IMR-90 (cell line): ENCODE data around the gene MECP2.

Source experiments
- MAFK ChIP-seq: IDR thresholded peaks from 2 replicates; pipeline ENCODE4 v1.6.1; 2012; ENCODE audit warnings: low read depth, low read length, improper control_type of control experiment
- MAZ ChIP-seq: IDR thresholded peaks from 2 replicates; pipeline ENCODE4 v1.6.1; 2012; ENCODE audit warnings: low read depth, mild to moderate bottlenecking, low read length, improper control_type of control experiment, moderate library complexity, borderline replicate concordance
- MXI1 ChIP-seq: IDR thresholded peaks from 2 replicates; pipeline ENCODE4 v1.6.1; 2012; ENCODE audit warnings: low read depth, mild to moderate bottlenecking, low read length, moderate library complexity, borderline replicate concordance
- NFE2L2 ChIP-seq: fragments of 150-350 bp; IDR thresholded peaks from 2 replicates; pipeline ENCODE4 v1.6.1; 2016; ENCODE audit warnings: low read depth, mild to moderate bottlenecking, low read length
- POLR2A ChIP-seq: IDR thresholded peaks from 2 replicates; pipeline ENCODE4 v1.6.1; 2012; ENCODE audit warnings: mild to moderate bottlenecking, low read depth, low read length
- RAD21 ChIP-seq: IDR thresholded peaks from 2 replicates; pipeline ENCODE4 v1.6.1; 2012; ENCODE audit warnings: low read length, improper control_type of control experiment
- RCOR1 ChIP-seq: IDR thresholded peaks from 2 replicates; pipeline ENCODE4 v1.6.1; 2012; ENCODE audit warnings: mild to moderate bottlenecking, low read length, improper control_type of control experiment; ENCODE audit not compliant: insufficient replicate concordance
- RFX5 ChIP-seq: IDR thresholded peaks from 2 replicates; pipeline ENCODE4 v1.8.0; 2012; ENCODE audit warnings: low read depth, mild to moderate bottlenecking, low read length, moderate library complexity
- SMC3 ChIP-seq: fragments of 150-350 bp; IDR thresholded peaks from 2 replicates; pipeline ENCODE4 v1.6.1; 2016; ENCODE audit warnings: low read depth, mild to moderate bottlenecking, antibody characterized with exemption, low read length, moderate library complexity
- TF ChIP-seq, protein P1 (sequence below): conservative IDR thresholded peaks from 2 replicates; pipeline ENCODE4 v1.5.1; 2012; ENCODE audit warnings: mild to moderate bottlenecking, low read depth, low read length, improper control_type of control experiment
- TF ChIP-seq, protein P2 (sequence below): fragments of 150-350 bp; IDR thresholded peaks from 2 replicates; pipeline ENCODE4 v1.6.1; 2016; ENCODE audit warnings: low read depth, mild to moderate bottlenecking, low read length, moderate library complexity, borderline replicate concordance
- TF ChIP-seq, protein P3 (sequence below): fragments of 150-350 bp; IDR thresholded peaks from 2 replicates; pipeline ENCODE4 v1.6.1; 2017; ENCODE audit warnings: mild to moderate bottlenecking, antibody characterized with exemption, low read length, low read depth

DNA sequence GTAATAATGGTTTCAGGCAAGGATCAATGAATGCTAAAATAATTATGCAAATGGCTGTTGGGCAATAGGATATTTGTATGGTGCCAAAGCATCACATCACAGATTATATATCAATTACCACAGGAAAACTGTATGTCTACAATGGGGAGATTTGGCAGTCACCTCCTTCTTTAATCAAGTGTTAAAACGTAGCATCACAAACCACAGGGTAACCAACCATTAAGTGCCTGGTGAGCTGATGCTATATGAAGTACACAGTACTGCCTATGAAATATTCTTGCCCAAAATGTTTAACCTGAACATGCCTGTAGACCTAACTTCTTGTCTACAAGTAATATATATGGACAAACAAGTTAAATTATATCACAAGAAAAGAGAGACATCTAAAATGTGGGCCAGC is 25.3 kb downstream of the MECP2 start:
- no peak for TF ChIP-seq SMC3
- TF ChIP-seq, protein P1, sequence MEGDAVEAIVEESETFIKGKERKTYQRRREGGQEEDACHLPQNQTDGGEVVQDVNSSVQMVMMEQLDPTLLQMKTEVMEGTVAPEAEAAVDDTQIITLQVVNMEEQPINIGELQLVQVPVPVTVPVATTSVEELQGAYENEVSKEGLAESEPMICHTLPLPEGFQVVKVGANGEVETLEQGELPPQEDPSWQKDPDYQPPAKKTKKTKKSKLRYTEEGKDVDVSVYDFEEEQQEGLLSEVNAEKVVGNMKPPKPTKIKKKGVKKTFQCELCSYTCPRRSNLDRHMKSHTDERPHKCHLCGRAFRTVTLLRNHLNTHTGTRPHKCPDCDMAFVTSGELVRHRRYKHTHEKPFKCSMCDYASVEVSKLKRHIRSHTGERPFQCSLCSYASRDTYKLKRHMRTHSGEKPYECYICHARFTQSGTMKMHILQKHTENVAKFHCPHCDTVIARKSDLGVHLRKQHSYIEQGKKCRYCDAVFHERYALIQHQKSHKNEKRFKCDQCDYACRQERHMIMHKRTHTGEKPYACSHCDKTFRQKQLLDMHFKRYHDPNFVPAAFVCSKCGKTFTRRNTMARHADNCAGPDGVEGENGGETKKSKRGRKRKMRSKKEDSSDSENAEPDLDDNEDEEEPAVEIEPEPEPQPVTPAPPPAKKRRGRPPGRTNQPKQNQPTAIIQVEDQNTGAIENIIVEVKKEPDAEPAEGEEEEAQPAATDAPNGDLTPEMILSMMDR, result no peak
- TF ChIP-seq POLR2A, result no peak
- TF ChIP-seq RFX5, result no peak
- TF ChIP-seq, protein P2, sequence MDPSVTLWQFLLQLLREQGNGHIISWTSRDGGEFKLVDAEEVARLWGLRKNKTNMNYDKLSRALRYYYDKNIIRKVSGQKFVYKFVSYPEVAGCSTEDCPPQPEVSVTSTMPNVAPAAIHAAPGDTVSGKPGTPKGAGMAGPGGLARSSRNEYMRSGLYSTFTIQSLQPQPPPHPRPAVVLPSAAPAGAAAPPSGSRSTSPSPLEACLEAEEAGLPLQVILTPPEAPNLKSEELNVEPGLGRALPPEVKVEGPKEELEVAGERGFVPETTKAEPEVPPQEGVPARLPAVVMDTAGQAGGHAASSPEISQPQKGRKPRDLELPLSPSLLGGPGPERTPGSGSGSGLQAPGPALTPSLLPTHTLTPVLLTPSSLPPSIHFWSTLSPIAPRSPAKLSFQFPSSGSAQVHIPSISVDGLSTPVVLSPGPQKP, result no peak
- no peak for TF ChIP-seq MAZ
- TF ChIP-seq RCOR1, result no peak
- TF ChIP-seq MAFK, result no peak
- TF ChIP-seq, protein P3, sequence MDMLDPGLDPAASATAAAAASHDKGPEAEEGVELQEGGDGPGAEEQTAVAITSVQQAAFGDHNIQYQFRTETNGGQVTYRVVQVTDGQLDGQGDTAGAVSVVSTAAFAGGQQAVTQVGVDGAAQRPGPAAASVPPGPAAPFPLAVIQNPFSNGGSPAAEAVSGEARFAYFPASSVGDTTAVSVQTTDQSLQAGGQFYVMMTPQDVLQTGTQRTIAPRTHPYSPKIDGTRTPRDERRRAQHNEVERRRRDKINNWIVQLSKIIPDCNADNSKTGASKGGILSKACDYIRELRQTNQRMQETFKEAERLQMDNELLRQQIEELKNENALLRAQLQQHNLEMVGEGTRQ, result no peak
- no peak for TF ChIP-seq MXI1
- no peak for TF ChIP-seq RAD21
- TF ChIP-seq NFE2L2, result no peak
